Loucy (cell line): Measurements from ENCODE around the gene CORO7.

ENCODE experiments used
- H2AFZ ChIP-seq: fragments of 200-600 bp; sonication (generic); 2 replicates; pipeline ENCODE4 v1.6.0; 2016; ENCODE audit warnings: antibody characterized with exemption, mild to moderate bottlenecking, low read length, moderate library complexity
- H3F3A ChIP-seq: fragments of 200-600 bp; 2 replicates; pipeline ENCODE4 v1.6.0; 2016; ENCODE audit warnings: antibody characterized with exemption, low read depth, mild to moderate bottlenecking
- H3K27me3 ChIP-seq: fragments of 200-600 bp; sonication (generic); 2 replicates; pipeline ENCODE4 v1.6.1; 2014; ENCODE audit warnings: low read length, mild to moderate bottlenecking; ENCODE audit not compliant: insufficient read depth, poor library complexity, severe bottlenecking
- H3K36me3 ChIP-seq: fragments of 200-600 bp; sonication (generic); 2 replicates; pipeline ENCODE4 v1.6.1; 2016; ENCODE audit warnings: low read length; ENCODE audit not compliant: insufficient read depth
- H3K4me1 ChIP-seq: fragments of 200-600 bp; sonication (generic); 2 replicates; pipeline ENCODE4 v1.5.1; 2014; ENCODE audit warnings: low read length, mild to moderate bottlenecking; ENCODE audit not compliant: insufficient read depth, poor library complexity, severe bottlenecking
- H3K4me2 ChIP-seq: fragments of 200-600 bp; sonication (generic); 2 replicates; pipeline ENCODE4 v1.6.0; 2014; ENCODE audit warnings: antibody characterized with exemption, low read length, low read depth, mild to moderate bottlenecking; ENCODE audit not compliant: poor library complexity, severe bottlenecking
- H3K4me3 ChIP-seq: fragments of 200-600 bp; sonication (generic); 2 replicates; pipeline ENCODE4 v1.5.1; 2014; ENCODE audit warnings: low read length, mild to moderate bottlenecking, mixed read lengths; ENCODE audit not compliant: poor library complexity, severe bottlenecking
- H3K79me2 ChIP-seq: fragments of 200-600 bp; sonication (generic); 2 replicates; pipeline ENCODE4 v1.6.1; 2014; ENCODE audit warnings: low read length; ENCODE audit not compliant: insufficient read depth
- H3K9ac ChIP-seq: fragments of 200-600 bp; sonication (generic); 2 replicates; pipeline ENCODE4 v1.6.0; 2014; ENCODE audit warnings: mild to moderate bottlenecking, low read depth, low read length, moderate library complexity; ENCODE audit not compliant: poor library complexity, severe bottlenecking
- H3K9me2 ChIP-seq: fragments of 200-600 bp; sonication (generic); replicated peaks from 2 replicates; pipeline ENCODE4 v1.6.1; 2016; ENCODE audit warnings: low read depth, low read length, mixed read lengths
- H3K9me3 ChIP-seq: fragments of 200-600 bp; sonication (generic); 2 replicates; pipeline ENCODE4 v1.6.1; 2014; ENCODE audit warnings: mild to moderate bottlenecking, antibody characterized with exemption, low read length, low read depth; ENCODE audit not compliant: insufficient read depth
- H4K20me1 ChIP-seq: fragments of 200-600 bp; sonication (generic); 2 replicates; pipeline ENCODE4 v1.6.0; 2014; ENCODE audit warnings: antibody characterized with exemption, low read length, mild to moderate bottlenecking; ENCODE audit not compliant: insufficient read depth, poor library complexity, severe bottlenecking
- CTCF ChIP-seq: fragments of 200-600 bp; sonication (generic); conservative IDR thresholded peaks from 2 replicates; pipeline ENCODE4 v1.5.1; 2014; ENCODE audit warnings: mild to moderate bottlenecking, antibody characterized with exemption, low read length
- EZH2phosphoT487 ChIP-seq: fragments of 200-600 bp; IDR thresholded peaks from 2 replicates; pipeline ENCODE4 v1.6.1; 2018; ENCODE audit warnings: antibody characterized with exemption, mild to moderate bottlenecking, moderate library complexity, borderline replicate concordance

Gene CORO7

GRCh38 chr16:4460936-4461249 is 44.5 kb upstream of the CORO7 start:
- H3F3A ChIP-seq: no peaks in the 10 kb centered on the region
- H3K36me3 ChIP-seq: no peaks in the 10 kb centered on the region
- H3K27me3 ChIP-seq: no peaks in the 10 kb centered on the region
- no peaks in the 10 kb centered on the region for H3K9me3 ChIP-seq
- no peak overlapping the region for H3K4me2 ChIP-seq
- H3K4me1 ChIP-seq: no peaks in the 10 kb centered on the region
- no peaks in the 10 kb centered on the region for H3K79me2 ChIP-seq
- no peak overlapping the region for H3K4me3 ChIP-seq
- TF ChIP-seq CTCF: no peak
- no peak for TF ChIP-seq EZH2phosphoT487
- no peaks in the 10 kb centered on the region for H3K9me2 ChIP-seq
- no peak overlapping the region for H2AFZ ChIP-seq
- no peak overlapping the region for H3K9ac ChIP-seq
- H4K20me1 ChIP-seq: no peaks in the 10 kb centered on the region

DNA sequence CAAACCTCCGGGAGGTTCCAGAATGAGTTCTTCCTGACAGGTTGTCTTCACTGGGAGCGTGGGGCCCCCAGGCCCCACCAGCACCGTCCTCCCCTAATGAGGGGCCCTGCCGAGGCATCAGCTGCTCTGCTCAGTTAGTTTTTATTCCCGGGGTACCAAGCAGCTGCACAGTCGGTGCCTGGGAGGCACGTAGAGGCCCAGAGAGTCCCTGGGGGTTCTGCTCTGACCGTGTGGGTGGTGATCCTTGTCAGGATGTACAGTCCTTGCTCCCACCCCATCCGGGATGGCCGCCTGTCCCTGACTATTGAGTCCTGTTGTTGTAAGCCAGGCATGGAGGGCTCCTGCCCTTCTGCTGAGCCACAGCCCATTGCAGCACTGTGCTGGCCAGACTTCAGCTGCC is 39.6 kb upstream of the CORO7 start:
- Histone ChIP-seq H3K9ac (no peak overlapping the region), H3K36me3 (no peaks in the 10 kb centered on the region), H3K27me3 (no peaks in the 10 kb centered on the region), H3K4me2 (no peak overlapping the region), H3F3A (no peaks in the 10 kb centered on the region), H3K4me1 (no peaks in the 10 kb centered on the region), H2AFZ (no peak overlapping the region), H3K79me2 (no peaks in the 10 kb centered on the region), H3K4me3 (no peak overlapping the region), H3K9me2 (no peaks in the 10 kb centered on the region), H3K9me3 (no peaks in the 10 kb centered on the region), H4K20me1 (no peaks in the 10 kb centered on the region)
- TF ChIP-seq EZH2phosphoT487 (no peak), CTCF (no peak)

DNA sequence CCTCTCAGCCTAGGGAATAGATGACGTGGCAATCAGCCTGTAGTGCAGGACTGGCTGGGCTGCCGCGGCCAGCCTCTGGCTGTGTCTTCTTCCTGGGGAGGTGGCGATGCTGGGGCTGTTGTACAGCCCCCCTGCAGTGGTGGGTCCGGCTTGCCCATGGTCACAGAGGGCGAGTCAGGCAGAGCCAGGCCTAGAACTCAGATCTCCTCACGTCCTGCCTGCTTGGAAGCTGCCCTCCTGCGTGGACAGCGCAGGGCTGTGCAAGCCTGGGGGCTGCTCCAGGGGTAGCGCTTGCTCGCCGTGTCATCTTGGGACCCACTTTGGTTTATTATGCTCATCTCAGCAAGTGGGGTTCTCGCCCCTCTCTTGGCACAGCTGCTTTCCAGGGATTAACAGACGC is 38.7 kb upstream of the CORO7 start:
- H2AFZ ChIP-seq: no peak overlapping the region
- no peak overlapping the region for H3K9ac ChIP-seq
- no peak overlapping the region for H3K4me3 ChIP-seq
- H3K36me3 ChIP-seq: no peaks in the 10 kb centered on the region
- no peak overlapping the region for H3K4me2 ChIP-seq
- no peaks in the 10 kb centered on the region for H3F3A ChIP-seq
- H3K9me2 ChIP-seq: no peaks in the 10 kb centered on the region
- H3K4me1 ChIP-seq: no peaks in the 10 kb centered on the region
- no peaks in the 10 kb centered on the region for H3K9me3 ChIP-seq
- no peaks in the 10 kb centered on the region for H4K20me1 ChIP-seq
- no peaks in the 10 kb centered on the region for H3K27me3 ChIP-seq
- H3K79me2 ChIP-seq: no peaks in the 10 kb centered on the region
- TF ChIP-seq CTCF (no peak), EZH2phosphoT487 (no peak)
